Measurements from ENCODE around the gene TSPAN14. TPM values are rescaled to one million over a fixed set of nuclear protein-coding genes. Genes with fewer than 3 reads are reported as not detected.

The TSPAN14 gene
- total RNA-seq, 1 donor = 23.9 TPM

- TF ChIP-seq, protein P1, sequence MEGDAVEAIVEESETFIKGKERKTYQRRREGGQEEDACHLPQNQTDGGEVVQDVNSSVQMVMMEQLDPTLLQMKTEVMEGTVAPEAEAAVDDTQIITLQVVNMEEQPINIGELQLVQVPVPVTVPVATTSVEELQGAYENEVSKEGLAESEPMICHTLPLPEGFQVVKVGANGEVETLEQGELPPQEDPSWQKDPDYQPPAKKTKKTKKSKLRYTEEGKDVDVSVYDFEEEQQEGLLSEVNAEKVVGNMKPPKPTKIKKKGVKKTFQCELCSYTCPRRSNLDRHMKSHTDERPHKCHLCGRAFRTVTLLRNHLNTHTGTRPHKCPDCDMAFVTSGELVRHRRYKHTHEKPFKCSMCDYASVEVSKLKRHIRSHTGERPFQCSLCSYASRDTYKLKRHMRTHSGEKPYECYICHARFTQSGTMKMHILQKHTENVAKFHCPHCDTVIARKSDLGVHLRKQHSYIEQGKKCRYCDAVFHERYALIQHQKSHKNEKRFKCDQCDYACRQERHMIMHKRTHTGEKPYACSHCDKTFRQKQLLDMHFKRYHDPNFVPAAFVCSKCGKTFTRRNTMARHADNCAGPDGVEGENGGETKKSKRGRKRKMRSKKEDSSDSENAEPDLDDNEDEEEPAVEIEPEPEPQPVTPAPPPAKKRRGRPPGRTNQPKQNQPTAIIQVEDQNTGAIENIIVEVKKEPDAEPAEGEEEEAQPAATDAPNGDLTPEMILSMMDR (IDR thresholded peaks at IDR 0.05; ENCODE audit: extremely low read depth, low read depth, low read length) = no peak
- H3K27ac ChIP-seq (ENCODE audit: low read depth, low read length) = no peak overlapping the region
- no peak overlapping the region for H3K4me2 ChIP-seq (ENCODE audit: insufficient read depth, low read length)
- H3K4me3 ChIP-seq (ENCODE audit: insufficient read depth, low read length) = no peak overlapping the region
- no peaks in the 10 kb centered on the region for H3K79me2 ChIP-seq (ENCODE audit: insufficient read depth, low read length)
- no peak for DNase-seq (ENCODE audit: insufficient read length, low spot score, missing footprints)
- no peaks in the 10 kb centered on the region for H3K27me3 ChIP-seq (ENCODE audit: insufficient read depth, low read length)
- H3K36me3 ChIP-seq (ENCODE audit: insufficient read depth, low read length) = no peaks in the 10 kb centered on the region
- no peaks in the 10 kb centered on the region for H4K20me1 ChIP-seq (ENCODE audit: insufficient read depth, low read length)
- H2AFZ ChIP-seq (ENCODE audit: low read length) = no peak overlapping the region
- H3K9me3 ChIP-seq (ENCODE audit: low read depth, low read length) = no peaks in the 10 kb centered on the region
- no peaks in the 10 kb centered on the region for H3K4me1 ChIP-seq (ENCODE audit: insufficient read depth, low read length)
These were observed 28.2 kb upstream of the TSPAN14 start for GRCh38 chr10:80425901-80426300.

- no peak overlapping the region for H3K4me2 ChIP-seq (ENCODE audit: insufficient read depth, low read length)
- H3K36me3 ChIP-seq (ENCODE audit: insufficient read depth, low read length) = no peaks in the 10 kb centered on the region
- H3K4me3 ChIP-seq (ENCODE audit: insufficient read depth, low read length) = no peak overlapping the region
- H3K27me3 ChIP-seq (ENCODE audit: insufficient read depth, low read length) = no peaks in the 10 kb centered on the region
- no peaks in the 10 kb centered on the region for H3K4me1 ChIP-seq (ENCODE audit: insufficient read depth, low read length)
- no peaks in the 10 kb centered on the region for H3K9me3 ChIP-seq (ENCODE audit: low read depth, low read length)
- DNase-seq (ENCODE audit: insufficient read length, low spot score, missing footprints) = peak; percentile 76
- no peaks in the 10 kb centered on the region for H4K20me1 ChIP-seq (ENCODE audit: insufficient read depth, low read length)
- TF ChIP-seq, protein P1 (IDR thresholded peaks at IDR 0.05; ENCODE audit: extremely low read depth, low read depth, low read length) = no peak
- H3K79me2 ChIP-seq (ENCODE audit: insufficient read depth, low read length) = no peaks in the 10 kb centered on the region
- H3K27ac ChIP-seq (ENCODE audit: low read depth, low read length) = no peak overlapping the region
- no peak overlapping the region for H2AFZ ChIP-seq (ENCODE audit: low read length)
These were observed 26.6 kb upstream of the TSPAN14 start for GRCh38 chr10:80427541-80427940.

- Histone ChIP-seq H3K4me1 (ENCODE audit: insufficient read depth, low read length) (no peaks in the 10 kb centered on the region), H2AFZ (ENCODE audit: low read length) (no peak overlapping the region), H3K9me3 (ENCODE audit: low read depth, low read length) (no peaks in the 10 kb centered on the region), H3K4me3 (ENCODE audit: insufficient read depth, low read length) (no peak overlapping the region), H3K27me3 (ENCODE audit: insufficient read depth, low read length) (no peaks in the 10 kb centered on the region), H3K4me2 (ENCODE audit: insufficient read depth, low read length) (no peak overlapping the region), H3K27ac (ENCODE audit: low read depth, low read length) (no peak overlapping the region), H3K36me3 (ENCODE audit: insufficient read depth, low read length) (no peaks in the 10 kb centered on the region), H3K79me2 (ENCODE audit: insufficient read depth, low read length) (no peaks in the 10 kb centered on the region), H4K20me1 (ENCODE audit: insufficient read depth, low read length) (no peaks in the 10 kb centered on the region)
- DNase-seq (ENCODE audit: insufficient read length, low spot score, missing footprints) = peak; percentile 83
- TF ChIP-seq, protein P1 (IDR thresholded peaks at IDR 0.05; ENCODE audit: extremely low read depth, low read depth, low read length) = no peak
These were observed 24.6 kb upstream of the TSPAN14 start for GRCh38 chr10:80429521-80429973.

- H3K9me3 ChIP-seq (ENCODE audit: low read depth, low read length) = no peaks in the 10 kb centered on the region
- H3K4me3 ChIP-seq (ENCODE audit: insufficient read depth, low read length) = no peak overlapping the region
- no peak overlapping the region for H2AFZ ChIP-seq (ENCODE audit: low read length)
- H3K4me2 ChIP-seq (ENCODE audit: insufficient read depth, low read length) = no peak overlapping the region
- H4K20me1 ChIP-seq (ENCODE audit: insufficient read depth, low read length) = no peaks in the 10 kb centered on the region
- DNase-seq (ENCODE audit: insufficient read length, low spot score, missing footprints) = no peak
- no peaks in the 10 kb centered on the region for H3K4me1 ChIP-seq (ENCODE audit: insufficient read depth, low read length)
- no peaks in the 10 kb centered on the region for H3K27me3 ChIP-seq (ENCODE audit: insufficient read depth, low read length)
- no peaks in the 10 kb centered on the region for H3K79me2 ChIP-seq (ENCODE audit: insufficient read depth, low read length)
- TF ChIP-seq, protein P1 (IDR thresholded peaks at IDR 0.05; ENCODE audit: extremely low read depth, low read depth, low read length) = no peak
- H3K36me3 ChIP-seq (ENCODE audit: insufficient read depth, low read length) = no peaks in the 10 kb centered on the region
- H3K27ac ChIP-seq (ENCODE audit: low read depth, low read length) = no peak overlapping the region
These were observed 21.0 kb upstream of the TSPAN14 start for GRCh38 chr10:80433134-80433533.

Measured in osteoblast (primary cell).